ENCODE results near the gene XYLB. TPM values are rescaled to one million over a fixed set of nuclear protein-coding genes. Genes with fewer than 3 reads are reported as not detected.

Gene XYLB
- total and polyA plus RNA-seq, 10 donors = 0.33 to 12.3 (median 2.1) TPM

GRCh38 chr3:38392604-38393163 is 46.1 kb downstream of the XYLB start:
- peaks cover 0 to 8% (median 3%) of the 10 kb centered on the region in 8 donors for H3K9me3 ChIP-seq
- intact Hi-C loops (cut with DNase I; ENCODE audit: low total_unique reads) = no loop called here

GRCh38 chr3:38396239-38396638 is 49.7 kb downstream of the XYLB start:
- Histone ChIP-seq H3K27me3 (replicated peaks in 1 of 7) (no peaks in the 10 kb centered on the region), H3K4me3 (no peak overlapping the region), H3K4me1 (no peaks in the 10 kb centered on the region), H3K36me3 (peaks cover 0 to 43% (median 3%) of the 10 kb centered on the region in 6 donors), H3K9me3 (no peaks in the 10 kb centered on the region), H3K27ac (no peak overlapping the region)
- TF ChIP-seq POLR2A (IDR thresholded peaks at IDR 0.05) = no peak
- TF ChIP-seq POLR2AphosphoS5 (IDR thresholded peaks at IDR 0.05) = no peak
- TF ChIP-seq CTCF (IDR thresholded peaks at IDR 0.05 in 8 of 11, conservative IDR thresholded peaks at IDR 0.05 in 3 of 11) = no peak
- 85 to 97% (median 94%) methylated on average over 2 of the region's 2 CpGs for WGBS, 5 donors
- no peak for DNase-seq
- intact Hi-C loops (cut with DNase I; ENCODE audit: low total_unique reads) = no loop called here

More at GRCh38 chr3:38392604-38393163, 46.1 kb downstream of the XYLB start:
- H3K4me1 ChIP-seq = no peaks in the 10 kb centered on the region
- TF ChIP-seq POLR2AphosphoS5 (IDR thresholded peaks at IDR 0.05) = no peak
- TF ChIP-seq CTCF (IDR thresholded peaks at IDR 0.05 in 8 of 11, conservative IDR thresholded peaks at IDR 0.05 in 3 of 11) = no peak
- no peak for TF ChIP-seq POLR2A (IDR thresholded peaks at IDR 0.05)
- peaks cover 0 to 21% (median 3%) of the 10 kb centered on the region in 6 donors for H3K36me3 ChIP-seq
- H3K27ac ChIP-seq = no peak overlapping the region
- no peak for DNase-seq
- 96 to 98% (median 98%) methylated on average over 1 of the region's 1 CpG for WGBS, 5 donors
- H3K27me3 ChIP-seq (replicated peaks in 1 of 7) = no peaks in the 10 kb centered on the region
- H3K4me3 ChIP-seq = no peak overlapping the region

- Histone ChIP-seq H3K27me3 (replicated peaks in 1 of 7) (no peaks in the 10 kb centered on the region), H3K27ac (no peak overlapping the region), H3K36me3 (peaks cover 0 to 49% (median 3%) of the 10 kb centered on the region in 6 donors), H3K4me1 (no peaks in the 10 kb centered on the region), H3K4me3 (no peak overlapping the region), H3K9me3 (no peaks in the 10 kb centered on the region)
- TF ChIP-seq POLR2A (IDR thresholded peaks at IDR 0.05) (no peak), POLR2AphosphoS5 (IDR thresholded peaks at IDR 0.05) (no peak), CTCF (IDR thresholded peaks at IDR 0.05 in 8 of 11, conservative IDR thresholded peaks at IDR 0.05 in 3 of 11) (no peak)
- DNase-seq = no peak
- intact Hi-C loops (cut with DNase I; ENCODE audit: low total_unique reads) = no loop called here
- WGBS, 5 donors = 92 to 97% (median 96%) methylated on average over 5 of the region's 5 CpGs
Measured at GRCh38 chr3:38396861-38397260, 50.3 kb downstream of the XYLB start.

- intact Hi-C loops (cut with DNase I; ENCODE audit: low total_unique reads) = no loop called here
- no peak overlapping the region for H3K27ac ChIP-seq
- H3K9me3 ChIP-seq = no peaks in the 10 kb centered on the region
- peaks cover 0 to 54% (median 3%) of the 10 kb centered on the region in 6 donors for H3K36me3 ChIP-seq
- H3K27me3 ChIP-seq (replicated peaks in 1 of 7) = no peaks in the 10 kb centered on the region
- DNase-seq = no peak
- TF ChIP-seq POLR2AphosphoS5 (IDR thresholded peaks at IDR 0.05) = no peak
- TF ChIP-seq POLR2A (IDR thresholded peaks at IDR 0.05) = no peak
- TF ChIP-seq CTCF (IDR thresholded peaks at IDR 0.05 in 8 of 11, conservative IDR thresholded peaks at IDR 0.05 in 3 of 11) = no peak
- H3K4me1 ChIP-seq = no peaks in the 10 kb centered on the region
- WGBS, 5 donors = 75 to 92% (median 82%) methylated on average over 5 of the region's 5 CpGs
- H3K4me3 ChIP-seq = no peak overlapping the region
Measured at GRCh38 chr3:38397320-38397719, 50.7 kb downstream of the XYLB start.
